HEK293T (cell line): Measurements from ENCODE around the gene CTSE.

Source experiments
- BHLHE40 ChIP-seq: fragments of 450-650 bp; IDR thresholded peaks from 2 replicates; pipeline ENCODE4 v1.6.1; 2016; ENCODE audit warnings: mild to moderate bottlenecking, moderate library complexity, borderline replicate concordance
- CTBP1 ChIP-seq: fragments of 450-650 bp; IDR thresholded peaks from 2 replicates; pipeline ENCODE4 v1.6.1; 2016; ENCODE audit warnings: borderline replicate concordance
- FOXA1 ChIP-seq: fragments of 450-650 bp; IDR thresholded peaks from 2 replicates; pipeline ENCODE4 v1.6.1; 2016; ENCODE audit warnings: mild to moderate bottlenecking
- FOXK2 ChIP-seq: fragments of 450-650 bp; IDR thresholded peaks from 2 replicates; pipeline ENCODE4 v1.6.1; 2016; ENCODE audit warnings: mild to moderate bottlenecking
- FOXM1 ChIP-seq: fragments of 450-650 bp; IDR thresholded peaks from 2 replicates; pipeline ENCODE4 v1.6.1; 2017; ENCODE audit warnings: mild to moderate bottlenecking, borderline replicate concordance
- HDGF ChIP-seq: fragments of 450-650 bp; IDR thresholded peaks from 2 replicates; pipeline ENCODE4 v1.6.1; 2017; ENCODE audit warnings: antibody characterized with exemption, borderline replicate concordance
- NFRKB ChIP-seq: fragments of 450-650 bp; IDR thresholded peaks from 2 replicates; pipeline ENCODE4 v1.6.1; 2016; ENCODE audit warnings: mild to moderate bottlenecking, moderate library complexity
- SP1 ChIP-seq: fragments of 450-650 bp; IDR thresholded peaks from 2 replicates; pipeline ENCODE4 v1.6.1; 2017
- SUZ12 ChIP-seq: fragments of 450-650 bp; IDR thresholded peaks from 2 replicates; pipeline ENCODE4 v1.6.1; 2016; ENCODE audit warnings: mild to moderate bottlenecking
- TARDBP ChIP-seq: fragments of 450-650 bp; IDR thresholded peaks from 2 replicates; pipeline ENCODE4 v1.6.1; 2016
- ZNF384 ChIP-seq: fragments of 450-650 bp; IDR thresholded peaks from 2 replicates; pipeline ENCODE4 v1.6.1; 2016

- TF ChIP-seq ZNF384 = no peak
- TF ChIP-seq FOXM1 = no peak
- TF ChIP-seq SUZ12 = no peak
- no peak for TF ChIP-seq BHLHE40
- TF ChIP-seq CTBP1 = no peak
- no peak for TF ChIP-seq NFRKB
- no peak for TF ChIP-seq TARDBP
- no peak for TF ChIP-seq FOXA1
- no peak for TF ChIP-seq FOXK2
- TF ChIP-seq SP1 = no peak
- TF ChIP-seq HDGF = no peak
These were observed 43.3 kb downstream of the CTSE start for GRCh38 chr1:205980237-205980870.
